Hypothalamus (tissue), 51 donors: ENCODE measurements around the gene LZTR1.

Experiments used
- DNase-seq, 51 donors: peaks; one replicate each; lab custom pipeline; 2025; lab: John Stamatoyannopoulos, UW

The LZTR1 gene

DNA sequence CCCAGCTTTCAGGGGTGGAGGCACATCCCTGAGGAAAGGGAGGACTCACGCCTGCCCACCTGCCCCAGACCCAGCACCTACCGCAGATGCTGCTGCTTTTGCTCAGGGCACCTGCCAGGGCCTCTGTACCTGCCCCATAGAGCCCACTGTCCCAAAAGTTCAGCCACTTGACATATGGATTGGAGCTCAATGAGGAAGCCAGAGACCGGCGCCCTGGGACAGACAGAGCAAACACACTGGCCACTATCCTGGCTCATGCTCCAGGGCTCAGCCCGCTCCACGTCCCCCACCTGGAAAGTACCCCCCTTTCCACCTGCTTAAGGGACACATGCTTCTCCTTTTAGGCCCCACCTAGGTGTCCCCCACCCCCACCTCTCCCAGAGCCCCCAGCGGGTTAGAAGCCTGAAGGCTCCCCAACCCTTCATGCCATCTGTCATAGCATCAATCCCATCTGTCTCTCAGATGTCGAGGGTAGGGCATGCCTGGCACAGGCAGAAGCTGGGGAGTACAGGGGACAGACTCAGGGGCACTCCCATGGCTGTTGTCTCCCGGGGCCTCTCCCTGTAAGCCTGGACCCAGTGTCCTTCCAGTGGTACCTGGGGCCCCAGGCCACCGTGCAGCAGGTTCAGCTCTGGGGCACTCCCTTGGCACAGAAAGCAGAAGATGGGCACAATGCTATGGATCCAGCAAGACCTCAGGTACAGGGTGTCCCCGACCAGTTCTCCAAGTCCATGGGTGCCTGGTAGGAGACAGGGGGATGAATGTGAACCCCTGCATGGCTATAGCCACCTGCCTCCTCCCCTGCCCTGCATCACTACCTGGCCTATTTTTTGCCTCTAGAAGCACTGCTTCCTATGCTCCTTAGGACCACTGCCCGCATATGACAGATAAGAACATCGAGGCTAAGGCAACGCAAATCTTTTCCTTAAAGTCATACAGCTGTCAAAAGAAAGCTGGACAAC, 30.6 kb downstream of the LZTR1 start:
- no peak for DNase-seq

DNA sequence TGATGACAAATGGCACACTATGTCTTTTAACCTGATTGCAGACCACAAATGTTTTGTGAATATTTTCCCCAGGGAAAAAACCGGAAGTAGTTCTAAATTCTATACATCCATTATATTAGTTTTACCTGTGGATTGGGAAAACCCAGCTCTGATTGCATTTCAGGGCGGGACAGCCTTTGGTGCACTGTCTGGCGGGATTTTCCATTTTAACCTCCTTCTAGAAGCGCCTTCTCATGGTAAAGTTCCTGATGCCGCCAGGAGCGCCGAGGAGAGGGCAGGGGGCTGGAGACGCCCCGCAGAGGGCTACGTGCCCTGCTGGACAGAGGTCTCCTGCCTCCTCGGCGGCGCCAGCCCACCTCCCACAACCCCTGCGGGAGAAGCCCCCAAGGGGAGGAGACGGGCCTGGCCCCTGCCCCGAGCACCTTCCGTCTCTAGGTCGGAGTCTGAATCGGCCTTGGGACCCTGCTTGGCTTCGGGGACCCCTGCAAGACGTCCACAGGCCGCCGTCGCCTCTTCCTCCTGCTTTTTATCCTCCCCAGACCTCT, 31.6 kb downstream of the LZTR1 start:
- DNase-seq = no peak

DNA sequence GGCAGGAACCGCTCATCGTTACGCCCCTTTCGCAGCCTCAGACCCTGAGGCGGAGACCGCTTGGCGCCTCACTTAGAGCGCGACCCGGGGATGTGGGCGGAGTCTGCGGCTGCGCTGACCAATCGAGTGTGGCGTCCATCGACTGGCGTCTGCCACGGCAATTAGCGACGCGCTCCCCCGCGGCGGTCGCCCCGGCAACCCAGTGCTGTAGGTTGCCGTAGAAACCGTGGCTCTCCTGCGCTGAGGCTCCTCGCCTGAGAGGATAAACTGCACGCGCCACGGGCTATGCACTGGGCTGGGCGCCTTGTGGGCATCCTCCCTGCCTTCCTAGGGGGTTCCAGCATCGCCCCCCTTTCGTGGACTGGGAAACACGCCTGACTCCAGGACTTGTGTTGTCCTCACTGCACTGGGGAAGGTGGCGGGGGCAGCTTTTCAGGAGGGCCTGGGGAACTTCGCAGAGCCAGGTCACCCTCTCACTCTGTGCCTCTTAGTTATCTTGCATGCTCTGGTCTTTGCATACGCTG, 32.2 kb downstream of the LZTR1 start:
- DNase-seq = peak; percentile 10 to 93 (median 80)

DNA sequence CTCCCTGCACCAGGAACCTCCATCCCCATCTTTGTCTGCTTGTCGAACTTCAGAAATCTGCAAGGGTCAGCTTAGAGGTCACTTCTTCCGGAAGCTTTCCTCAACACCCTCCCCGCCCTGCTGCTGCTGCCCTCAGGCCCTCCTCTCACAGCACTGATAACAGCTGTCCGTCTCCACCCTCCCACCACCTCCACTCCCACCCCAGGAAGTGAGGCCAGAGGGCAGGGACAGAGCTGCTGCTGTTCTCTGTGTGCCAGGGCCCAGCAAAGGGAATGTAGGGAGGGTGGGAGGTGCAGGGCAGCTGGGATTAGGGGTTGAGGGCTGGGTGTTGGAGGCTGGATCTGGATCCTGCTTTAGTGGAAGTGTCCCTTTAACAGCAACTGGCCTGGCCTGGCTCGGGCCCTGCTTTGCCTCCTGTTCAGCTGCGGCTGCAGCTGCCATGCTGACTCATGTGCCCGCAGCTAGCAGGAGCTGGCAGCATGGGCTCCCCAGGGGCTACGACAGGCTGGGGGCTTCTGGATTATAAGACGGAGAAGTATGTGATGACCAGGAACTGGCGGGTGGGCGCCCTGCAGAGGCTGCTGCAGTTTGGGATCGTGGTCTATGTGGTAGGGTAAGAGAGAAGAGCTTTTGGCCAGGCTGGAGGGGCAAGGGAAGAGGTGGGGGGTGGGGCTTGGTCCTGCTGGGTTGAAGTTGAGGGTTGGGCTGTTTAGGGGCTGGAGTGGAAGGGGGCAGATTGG, 32.8 kb downstream of the LZTR1 start, which contains the start of gene P2RX6:
TSS of gene P2RX6 (plus strand) at position 440 of the 740 bp plus-strand sequence. CDS start at position 450, 10 bp downstream.
- peak in 16 of 51 donors; percentile 11 to 52 (median 34) for DNase-seq

DNA sequence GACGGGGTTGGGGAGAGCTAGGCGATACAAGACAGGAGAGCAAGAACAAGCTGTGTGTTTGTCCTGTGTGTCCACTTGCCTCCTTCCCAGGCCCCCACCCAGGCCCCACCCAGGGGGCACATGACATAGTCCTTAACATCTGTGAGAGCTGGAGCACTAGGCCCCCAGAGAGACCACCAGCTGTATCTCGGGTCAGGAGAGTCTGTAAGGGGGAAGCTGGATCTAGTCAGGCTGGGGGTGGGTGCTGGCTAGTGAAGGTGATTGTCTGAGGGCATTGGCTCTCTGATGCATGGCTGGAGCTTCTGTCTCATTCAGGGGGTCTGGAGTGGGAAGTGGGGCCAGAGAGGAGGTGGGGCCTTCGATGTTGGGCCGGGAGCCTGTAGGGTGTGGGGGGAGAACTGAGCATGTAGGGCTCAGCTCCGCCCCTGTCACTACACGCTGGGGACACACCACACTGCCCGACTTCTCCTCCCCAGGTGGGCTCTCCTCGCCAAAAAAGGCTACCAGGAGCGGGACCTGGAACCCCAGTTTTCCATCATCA, 33.4 kb downstream of the LZTR1 start:
- no peak for DNase-seq

DNA sequence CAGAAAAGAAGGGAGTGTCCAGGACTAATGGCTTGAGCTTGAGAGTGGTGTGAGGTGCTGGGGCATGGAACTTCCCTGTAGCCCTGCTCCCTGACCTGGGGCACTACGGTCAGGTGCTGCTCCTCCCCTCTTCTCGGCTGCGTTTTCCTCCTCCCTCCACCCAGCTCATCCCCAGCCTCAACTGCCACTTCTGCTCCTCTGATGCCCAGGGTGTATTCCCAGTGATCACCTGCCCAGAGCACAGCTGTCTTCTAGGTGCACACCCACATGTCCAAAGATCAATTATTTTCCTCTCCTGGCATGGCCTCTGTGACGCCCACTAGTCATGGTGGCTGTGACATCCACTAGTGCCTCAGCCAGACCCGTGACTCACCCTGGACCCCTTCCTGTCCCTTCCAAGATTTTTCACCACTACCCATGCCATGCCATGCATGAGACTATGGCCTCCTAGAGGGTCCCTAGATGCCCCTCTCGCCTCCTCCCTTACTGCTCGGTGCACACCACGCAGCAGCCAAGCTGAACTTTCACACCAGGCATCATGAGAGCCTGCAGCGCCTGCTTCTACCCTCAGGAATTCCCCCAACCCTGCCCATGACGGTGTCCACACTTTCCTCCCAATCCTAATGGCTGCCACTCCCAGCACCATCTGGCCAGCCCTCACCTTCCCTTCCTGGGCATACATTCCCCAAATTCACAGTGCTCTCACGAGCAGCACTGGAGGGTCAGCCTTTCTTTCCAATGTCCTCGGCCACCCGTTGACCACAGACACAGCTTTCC, 34.7 kb downstream of the LZTR1 start:
- no peak for DNase-seq

DNA sequence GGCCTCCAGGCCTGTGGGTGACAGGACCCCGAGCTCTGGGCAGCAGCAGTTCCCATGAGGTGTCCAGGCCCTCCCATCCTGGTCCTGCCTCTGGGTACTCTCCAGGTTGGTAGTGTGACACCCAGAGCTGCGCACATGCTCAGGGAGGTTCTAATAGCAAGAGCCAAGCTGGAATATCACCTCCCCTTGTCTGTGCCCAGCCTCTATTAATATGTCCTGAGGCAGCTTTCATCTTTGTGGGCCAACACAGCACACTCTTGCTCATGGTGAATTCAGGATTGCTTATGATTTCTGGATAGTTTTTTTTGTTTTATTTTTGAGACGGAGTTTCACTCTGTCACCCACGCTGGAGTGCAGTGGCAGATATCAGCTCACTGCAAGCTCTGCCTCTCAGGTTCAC, 36.2 kb downstream of the LZTR1 start:
- DNase-seq = no peak

DNA sequence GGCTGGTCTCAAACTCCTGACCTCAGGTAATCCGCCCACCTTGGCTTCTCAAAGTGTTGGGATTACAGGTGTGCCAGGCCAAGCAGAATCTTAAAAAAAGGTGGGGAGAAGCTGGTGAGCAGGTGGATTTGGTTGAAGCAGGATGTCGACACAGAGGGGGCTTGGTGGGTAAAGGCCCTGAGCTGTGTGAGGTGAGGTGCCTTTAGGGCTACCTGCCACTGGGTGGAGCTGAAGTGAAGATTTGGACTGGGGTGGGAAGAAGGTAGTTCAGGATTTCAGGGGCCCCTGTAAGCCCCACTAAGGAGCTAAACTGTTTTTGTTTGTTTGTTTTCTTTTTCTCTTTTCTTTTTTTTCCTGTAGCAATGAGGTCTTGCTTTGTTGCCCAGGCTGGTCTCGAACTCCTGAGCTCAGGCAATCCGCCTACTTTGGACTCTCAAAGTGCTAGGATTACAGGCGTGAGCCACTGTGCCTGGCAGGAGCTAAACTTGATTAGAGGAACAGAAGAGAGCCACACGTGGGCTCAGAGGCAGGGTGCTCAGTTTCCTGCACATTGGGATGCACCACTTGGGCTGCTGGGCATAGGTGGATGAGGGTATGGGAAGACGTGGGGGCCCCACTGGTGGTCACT, 38.8 kb downstream of the LZTR1 start:
- no peak for DNase-seq

DNA sequence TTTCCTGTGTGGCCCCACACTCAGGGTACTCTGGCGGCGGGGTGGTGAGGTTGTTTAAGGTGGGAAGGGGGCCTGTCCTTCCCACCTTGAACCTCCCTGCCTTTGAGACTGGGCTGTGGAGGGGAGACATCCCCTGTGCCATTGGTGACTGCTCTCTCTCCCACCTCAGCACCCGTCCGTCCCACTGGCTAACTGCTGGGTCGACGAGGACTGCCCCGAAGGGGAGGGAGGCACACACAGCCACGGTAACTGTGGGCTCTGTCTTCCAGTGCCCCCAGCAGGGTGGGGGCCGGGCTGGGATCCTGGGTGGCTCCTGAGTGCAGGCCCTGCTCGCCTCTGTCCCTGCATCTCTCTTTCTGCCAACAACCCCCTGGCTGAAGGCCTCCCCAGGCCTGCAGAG, 40.4 kb downstream of the LZTR1 start:
- no peak for DNase-seq

DNA sequence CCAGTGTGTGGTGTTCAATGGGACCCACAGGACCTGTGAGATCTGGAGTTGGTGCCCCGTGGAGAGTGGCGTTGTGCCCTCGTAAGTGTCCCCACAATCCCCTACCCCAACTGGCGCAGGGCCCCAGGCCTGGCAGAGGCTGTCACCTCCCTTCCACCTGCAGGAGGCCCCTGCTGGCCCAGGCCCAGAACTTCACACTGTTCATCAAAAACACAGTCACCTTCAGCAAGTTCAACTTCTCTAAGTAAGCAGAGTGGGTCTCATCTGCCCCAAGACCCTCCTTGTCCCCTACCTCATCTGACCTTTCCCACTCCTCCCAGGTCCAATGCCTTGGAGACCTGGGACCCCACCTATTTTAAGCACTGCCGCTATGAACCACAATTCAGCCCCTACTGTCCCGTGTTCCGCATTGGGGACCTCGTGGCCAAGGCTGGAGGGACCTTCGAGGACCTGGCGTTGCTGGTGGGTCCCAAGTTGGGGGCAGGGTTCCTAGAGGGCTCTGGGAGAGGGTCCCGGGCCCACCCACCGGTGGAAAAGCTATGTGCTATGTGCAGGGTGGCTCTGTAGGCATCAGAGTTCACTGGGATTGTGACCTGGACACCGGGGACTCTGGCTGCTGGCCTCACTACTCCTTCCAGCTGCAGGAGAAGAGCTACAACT, 41.0 kb downstream of the LZTR1 start:
- DNase-seq = no peak

DNA sequence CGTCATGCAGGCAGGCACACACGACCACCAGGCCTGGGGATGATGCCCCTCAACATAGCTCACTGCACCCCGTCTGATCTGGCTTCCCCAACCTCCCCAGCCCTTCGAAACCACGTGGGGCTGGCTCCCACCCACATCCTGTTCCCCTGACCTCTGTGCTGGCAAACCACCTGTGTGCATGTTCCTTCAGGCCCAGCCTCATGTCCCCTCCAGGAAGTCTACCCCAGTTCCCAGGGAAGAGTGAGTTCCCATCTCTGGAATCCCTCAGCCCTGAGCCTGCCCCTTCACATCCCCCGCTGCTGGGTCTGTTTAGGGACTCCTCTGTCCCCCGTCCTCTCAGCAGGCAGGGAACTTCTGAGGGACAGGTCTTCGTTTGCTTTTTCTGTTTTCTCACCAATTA, 43.2 kb downstream of the LZTR1 start:
- no peak for DNase-seq

DNA sequence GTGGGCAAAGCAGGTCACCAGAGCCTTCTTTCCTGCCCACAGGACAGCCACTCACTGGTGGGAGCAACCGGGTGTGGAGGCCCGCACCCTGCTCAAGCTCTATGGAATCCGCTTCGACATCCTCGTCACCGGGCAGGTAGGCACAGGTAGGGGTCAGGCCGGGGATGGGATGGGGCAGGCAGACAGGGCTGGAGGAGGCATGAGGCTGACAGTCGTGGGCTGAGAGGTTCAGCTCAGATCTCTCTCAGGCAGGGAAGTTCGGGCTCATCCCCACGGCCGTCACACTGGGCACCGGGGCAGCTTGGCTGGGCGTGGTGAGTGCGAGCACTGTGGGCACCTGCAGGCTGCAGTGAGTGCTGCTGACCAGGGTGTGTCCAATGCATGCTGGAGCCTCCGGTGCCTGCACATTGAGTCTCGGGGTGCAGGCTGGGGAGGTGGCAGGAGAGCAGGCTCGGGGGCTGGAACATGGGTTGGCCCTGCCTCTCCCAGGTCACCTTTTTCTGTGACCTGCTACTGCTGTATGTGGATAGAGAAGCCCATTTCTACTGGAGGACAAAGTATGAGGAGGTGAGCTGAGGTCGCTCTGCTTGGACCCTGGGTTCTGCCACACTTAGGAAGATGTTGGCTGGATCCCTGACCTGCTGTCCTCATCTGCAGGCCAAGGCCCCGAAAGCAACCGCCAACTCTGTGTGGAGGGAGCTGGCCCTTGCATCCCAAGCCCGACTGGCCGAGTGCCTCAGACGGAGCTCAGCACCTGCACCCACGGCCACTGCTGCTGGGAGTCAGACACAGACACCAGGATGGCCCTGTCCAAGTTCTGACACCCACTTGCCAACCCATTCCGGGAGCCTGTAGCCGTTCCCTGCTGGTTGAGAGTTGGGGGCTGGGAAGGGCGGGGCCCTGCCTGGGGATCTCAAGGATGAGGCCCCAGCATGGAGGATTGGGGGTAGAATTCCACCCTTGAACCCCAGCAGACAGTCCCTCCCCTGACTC, 44.0 kb downstream of the LZTR1 start:
- no peak for DNase-seq

DNA sequence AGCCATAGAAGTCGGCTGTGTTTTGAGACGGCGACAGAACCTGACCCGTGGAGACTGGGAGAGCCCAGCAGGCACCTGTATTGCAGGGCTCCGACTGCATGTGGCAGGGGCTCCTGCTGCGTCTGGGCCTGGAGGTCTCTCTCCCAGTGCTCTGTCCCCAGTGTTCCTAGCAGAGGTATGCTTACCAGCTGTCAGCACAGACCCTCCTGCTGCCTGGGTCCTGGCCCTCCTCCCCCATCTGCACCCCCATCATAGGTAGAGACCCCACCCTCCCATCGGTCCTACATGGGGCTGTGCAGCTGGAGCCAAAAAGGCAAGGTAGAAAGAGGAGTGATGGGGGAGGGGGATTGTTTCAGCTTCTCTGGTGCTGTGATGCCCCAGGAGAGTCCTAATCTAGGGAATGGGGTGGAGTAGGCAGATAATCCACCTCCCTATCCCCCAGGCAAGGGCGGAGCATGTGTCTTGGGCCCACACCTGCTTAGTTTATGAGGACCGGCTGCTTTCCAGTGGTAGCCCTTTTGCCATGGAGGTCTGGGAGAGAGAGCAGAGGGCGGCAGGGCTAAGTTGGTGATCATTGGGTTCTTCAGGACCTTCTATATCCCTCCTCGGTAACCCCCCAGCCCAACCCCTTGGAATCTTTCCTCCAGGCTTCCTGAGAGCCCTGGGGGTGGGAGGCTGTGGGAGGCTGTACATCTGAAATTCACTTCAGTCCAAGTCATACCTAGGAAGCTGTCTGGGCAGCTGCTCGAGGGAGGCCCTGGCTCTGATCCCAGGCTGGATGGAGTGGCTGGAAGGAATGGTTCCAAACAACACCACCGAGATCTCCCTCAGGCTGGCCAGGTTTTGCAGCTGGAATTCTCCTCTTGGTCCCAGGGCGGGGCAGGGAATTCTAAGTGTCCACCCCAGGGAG, 44.9 kb downstream of the LZTR1 start:
- DNase-seq = peak in 1 of 51 donors; percentile 34

DNA sequence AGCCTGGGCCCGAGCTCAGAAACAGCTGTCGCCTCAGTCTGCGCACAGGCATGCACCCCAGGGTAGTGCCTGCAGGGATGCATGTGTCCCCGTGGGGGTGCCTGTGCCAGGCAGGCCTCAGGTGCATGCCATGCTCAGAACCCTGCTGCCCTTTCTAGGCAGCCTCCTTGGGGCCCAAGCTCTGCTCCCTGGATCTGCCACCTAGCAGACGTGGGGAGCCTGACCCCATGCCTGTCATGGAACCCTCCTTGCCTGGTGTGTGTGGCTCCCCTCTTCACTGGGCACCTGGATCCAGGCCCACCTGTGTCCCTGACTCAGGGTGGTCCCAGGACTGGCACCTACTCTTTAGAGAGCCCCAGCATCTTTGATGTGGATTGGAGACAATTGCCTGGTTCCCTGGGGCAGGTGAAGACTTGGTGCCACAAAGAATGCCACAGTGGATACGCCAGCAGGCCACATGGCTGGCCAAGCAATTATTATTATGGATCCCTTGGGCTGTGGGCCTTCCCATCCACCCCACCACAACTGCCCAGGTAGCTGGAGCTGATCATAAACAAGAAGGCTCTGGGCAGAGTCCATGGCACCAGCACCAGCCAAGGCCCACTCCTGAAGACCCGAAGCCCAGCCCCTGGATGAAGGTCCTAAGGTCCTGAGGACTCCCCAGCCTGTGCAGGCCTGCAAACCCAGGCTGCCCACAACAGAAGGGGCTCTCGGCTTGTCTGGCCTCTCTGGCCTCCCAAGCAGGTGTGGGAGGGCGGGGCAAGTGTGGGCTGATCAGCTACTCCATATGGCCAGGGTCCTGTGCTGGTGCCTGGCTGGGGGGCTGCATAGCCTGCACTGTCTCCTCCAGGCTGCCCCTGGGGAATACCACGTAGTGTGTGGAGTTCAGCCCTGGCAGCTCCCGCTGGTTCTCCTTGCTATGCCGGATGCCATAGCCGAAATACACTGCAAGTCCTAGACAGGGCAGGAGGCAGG, 46.5 kb downstream of the LZTR1 start:
- DNase-seq = no peak

DNA sequence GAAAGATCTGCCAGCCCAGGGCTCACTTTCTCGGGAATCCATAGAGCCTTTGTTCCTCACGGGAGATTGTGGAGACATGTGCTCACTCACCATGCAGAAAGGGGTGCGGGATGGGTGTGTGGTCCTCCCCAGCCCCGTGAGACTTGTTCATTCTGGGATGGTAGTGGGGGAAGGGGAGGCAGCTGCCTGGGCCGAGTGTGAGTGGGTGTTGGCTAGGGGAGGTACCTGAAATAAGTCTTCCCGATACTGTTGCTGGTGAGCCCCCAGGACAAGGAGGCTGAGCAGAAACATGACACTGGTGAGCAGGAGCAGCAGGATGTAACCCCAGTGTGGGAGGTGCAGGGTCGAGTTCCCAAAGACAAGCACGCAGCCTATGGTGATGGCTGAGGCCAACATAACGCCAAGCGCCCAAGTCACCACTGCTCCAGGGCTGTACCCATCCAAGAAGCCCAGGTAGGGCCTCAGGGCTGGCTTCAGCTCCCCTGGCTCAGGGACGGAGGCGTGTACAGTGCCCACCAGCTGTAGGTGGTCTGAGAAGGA, 47.5 kb downstream of the LZTR1 start:
- DNase-seq = no peak
